ENCODE results near the gene C20orf144.
"Not testable (repeated sequence)": the region's sequence is repeated elsewhere in the genome, so short reads cannot be mapped to it uniquely, and the experiment has no call there.

C20orf144 gene

DNA sequence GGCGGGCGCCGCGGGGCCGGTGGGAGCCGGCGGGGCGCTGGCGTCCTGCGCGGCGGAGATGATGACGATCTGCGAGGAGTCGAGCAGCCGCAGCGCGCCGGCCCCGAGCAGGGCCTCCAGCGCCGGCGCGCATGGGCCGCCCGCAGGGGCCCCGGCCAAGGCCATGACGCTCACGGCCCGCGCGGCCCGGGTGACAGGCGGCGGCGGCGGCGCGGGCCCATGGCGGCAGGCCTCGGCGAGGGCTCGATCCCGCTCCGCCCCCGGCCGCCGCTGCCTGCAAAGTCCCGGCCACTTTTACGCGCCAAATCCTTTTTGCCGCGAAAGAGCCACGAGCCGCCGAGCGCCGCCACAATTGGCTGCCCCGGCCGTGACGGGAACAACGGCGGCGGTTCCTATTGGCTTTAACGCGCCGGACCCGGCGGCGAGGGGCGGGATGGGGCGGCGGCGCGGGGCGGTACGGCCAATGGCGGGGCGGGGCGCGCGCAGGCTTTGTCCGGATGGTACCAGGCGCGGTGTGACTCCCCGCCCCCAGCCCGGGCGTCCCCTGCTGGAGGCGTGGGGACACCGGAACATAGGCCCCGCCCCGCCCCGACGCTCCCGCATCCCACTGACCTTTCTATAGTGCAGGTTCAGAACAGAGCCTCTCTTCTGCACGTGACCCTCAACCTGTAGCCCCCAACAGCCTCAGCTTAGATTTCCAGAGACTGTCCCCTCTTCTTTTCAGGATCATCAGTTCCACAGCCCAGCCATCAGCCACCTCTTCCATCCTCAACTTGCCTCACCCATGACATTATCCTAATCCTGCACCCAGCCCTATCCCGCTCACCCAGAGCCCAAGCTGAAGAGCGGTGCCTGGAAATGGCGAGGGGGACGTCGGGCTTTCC, 24.2 kb downstream of the C20orf144 start, which contains the start of gene E2F1:
Gene E2F1, minus strand, starts transcription at position 286 of the 884 bp plus-strand sequence. Its CDS starts 121 bp downstream, at position 165.
- H3K27ac Mint-ChIP-seq: peak within 1 kb of the TSS; percentile 95
- no peaks in the 10 kb centered on the region for H3K27me3 Mint-ChIP-seq
- DNase-seq: peak; percentile 98
- peaks cover 39% of the 10 kb centered on the region for H3K36me3 Mint-ChIP-seq (ENCODE audit: low read depth)
- no peaks in the 10 kb centered on the region for H3K9me3 Mint-ChIP-seq
- peaks cover 76% of the 10 kb centered on the region for H3K4me1 Mint-ChIP-seq (ENCODE audit: low read depth)
- peak within 1 kb of the TSS; percentile 92 for H3K4me3 Mint-ChIP-seq

GRCh38 chr20:33686984-33687366, 24.8 kb downstream of the C20orf144 start:
- no peaks in the 10 kb centered on the region for H3K27me3 Mint-ChIP-seq
- H3K9me3 Mint-ChIP-seq: no peaks in the 10 kb centered on the region
- peaks cover 71% of the 10 kb centered on the region for H3K4me1 Mint-ChIP-seq (ENCODE audit: low read depth)
- DNase-seq: peak; percentile 32
- peak overlapping the region; percentile 83 for H3K27ac Mint-ChIP-seq
- H3K36me3 Mint-ChIP-seq (ENCODE audit: low read depth): peaks cover 34% of the 10 kb centered on the region
- H3K4me3 Mint-ChIP-seq: peak overlapping the region; percentile 59

- Mint-ChIP-seq H3K9me3 (no peaks in the 10 kb centered on the region), H3K27ac (peak overlapping the region; percentile 44), H3K27me3 (no peaks in the 10 kb centered on the region), H3K4me1 (ENCODE audit: low read depth) (peaks cover 66% of the 10 kb centered on the region), H3K36me3 (ENCODE audit: low read depth) (peaks cover 29% of the 10 kb centered on the region), H3K4me3 (no peak overlapping the region)
- DNase-seq: no peak
Measured at GRCh38 chr20:33687370-33687915, 25.3 kb downstream of the C20orf144 start.

DNA sequence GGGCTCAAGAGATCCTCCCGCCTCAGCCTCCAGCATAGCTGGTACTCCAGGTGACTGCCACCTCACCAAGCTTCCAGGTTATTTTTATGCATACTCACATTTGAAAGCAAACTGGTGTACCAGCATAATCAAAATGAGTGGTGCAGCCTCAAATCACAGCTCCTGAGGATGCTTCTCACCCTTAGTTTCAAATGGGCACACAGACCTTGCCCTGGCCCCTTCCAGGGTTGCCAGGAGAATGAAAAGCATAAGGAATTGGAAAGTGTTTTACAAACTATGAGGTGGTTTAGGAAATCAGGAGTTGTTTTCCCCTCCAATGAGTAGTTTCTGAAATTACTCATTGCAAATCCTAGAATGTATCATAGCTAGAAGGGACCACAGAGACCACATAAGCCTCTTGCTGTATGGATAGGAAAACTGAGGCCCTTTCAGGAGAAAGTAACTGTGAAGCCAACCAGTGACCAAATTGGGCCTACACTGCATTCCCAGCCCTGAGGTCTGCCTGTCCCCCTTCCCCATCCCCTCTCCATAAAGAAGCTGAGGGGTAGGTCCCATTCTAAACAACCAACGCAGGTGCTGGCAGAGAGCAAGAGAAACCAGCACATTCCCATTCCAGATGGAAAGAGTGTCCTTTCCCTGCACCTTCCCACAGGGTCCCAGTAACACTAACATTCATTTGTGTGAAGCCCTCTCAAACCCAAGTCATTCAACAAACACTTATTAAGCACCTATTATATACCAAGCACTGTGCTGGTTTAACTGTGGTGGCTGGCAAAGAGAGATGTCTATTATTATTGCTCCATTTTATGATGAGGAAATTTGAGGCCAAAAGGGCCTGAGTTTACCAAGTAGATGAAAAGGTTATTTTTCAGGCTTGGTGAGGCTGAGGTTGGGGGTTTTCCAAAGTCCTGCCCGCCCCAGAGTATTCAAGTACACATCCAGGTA, 26.1 kb downstream of the C20orf144 start:
- Mint-ChIP-seq H3K4me3 (no peak overlapping the region), H3K36me3 (ENCODE audit: low read depth) (peaks cover 21% of the 10 kb centered on the region), H3K9me3 (no peaks in the 10 kb centered on the region), H3K27me3 (no peaks in the 10 kb centered on the region), H3K4me1 (ENCODE audit: low read depth) (peaks cover 60% of the 10 kb centered on the region), H3K27ac (peak overlapping the region; percentile 40)
- no peak for DNase-seq

- no peak overlapping the region for H3K27ac Mint-ChIP-seq
- no peaks in the 10 kb centered on the region for H3K27me3 Mint-ChIP-seq
- DNase-seq: no peak
- H3K4me3 Mint-ChIP-seq: no peak overlapping the region
- peaks cover 60% of the 10 kb centered on the region for H3K4me1 Mint-ChIP-seq (ENCODE audit: low read depth)
- no peaks in the 10 kb centered on the region for H3K9me3 Mint-ChIP-seq
- peaks cover 16% of the 10 kb centered on the region for H3K36me3 Mint-ChIP-seq (ENCODE audit: low read depth)
Measured at GRCh38 chr20:33688938-33689424, 26.9 kb downstream of the C20orf144 start.

GRCh38 chr20:33689493-33689892, 27.4 kb downstream of the C20orf144 start:
- peaks cover 11% of the 10 kb centered on the region for H3K36me3 Mint-ChIP-seq (ENCODE audit: low read depth)
- no peak for DNase-seq
- peak overlapping the region; percentile 57 for H3K4me3 Mint-ChIP-seq
- H3K9me3 Mint-ChIP-seq: no peaks in the 10 kb centered on the region
- H3K27me3 Mint-ChIP-seq: no peaks in the 10 kb centered on the region
- H3K4me1 Mint-ChIP-seq (ENCODE audit: low read depth): peaks cover 55% of the 10 kb centered on the region
- peak overlapping the region; percentile 85 for H3K27ac Mint-ChIP-seq

GRCh38 chr20:33689973-33690372, 27.8 kb downstream of the C20orf144 start:
- Mint-ChIP-seq H3K4me3 (peak overlapping the region; percentile 57), H3K27me3 (no peaks in the 10 kb centered on the region), H3K9me3 (no peaks in the 10 kb centered on the region), H3K4me1 (ENCODE audit: low read depth) (peaks cover 50% of the 10 kb centered on the region), H3K27ac (peak overlapping the region; percentile 85), H3K36me3 (ENCODE audit: low read depth) (peaks cover 7% of the 10 kb centered on the region)
- DNase-seq: peak; percentile 61

DNA sequence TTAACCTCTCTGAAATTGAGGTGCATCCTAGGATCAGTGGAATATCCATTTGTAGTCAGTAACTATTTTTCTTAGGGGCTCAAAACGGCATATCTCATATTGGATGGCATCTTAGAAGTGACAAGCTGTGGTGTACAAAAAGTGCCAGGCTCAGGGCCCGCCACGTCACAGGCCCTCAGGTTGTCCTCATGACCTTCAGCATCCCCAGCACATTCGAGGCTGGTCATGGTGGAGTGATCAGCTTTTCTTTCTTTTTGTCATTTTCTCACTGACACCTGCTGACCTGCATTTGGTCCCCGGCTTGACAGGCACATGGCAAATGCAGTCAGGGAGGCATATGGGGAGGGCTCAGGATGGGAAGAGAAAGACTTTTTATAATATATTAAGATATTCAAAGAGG, 31.2 kb downstream of the C20orf144 start:
- Mint-ChIP-seq H3K4me1 (ENCODE audit: low read depth) (peaks cover 26% of the 10 kb centered on the region), H3K27ac (no peak overlapping the region), H3K4me3 (no peak overlapping the region), H3K27me3 (no peaks in the 10 kb centered on the region), H3K36me3 (ENCODE audit: low read depth) (no peaks in the 10 kb centered on the region), H3K9me3 (no peaks in the 10 kb centered on the region)
- no peak for DNase-seq

- Mint-ChIP-seq H3K27me3 (no peaks in the 10 kb centered on the region), H3K4me1 (ENCODE audit: low read depth) (peaks cover 19% of the 10 kb centered on the region), H3K27ac (peak overlapping the region; percentile 8), H3K9me3 (no peaks in the 10 kb centered on the region), H3K36me3 (ENCODE audit: low read depth) (no peaks in the 10 kb centered on the region), H3K4me3 (no peak overlapping the region)
- DNase-seq: no peak
Measured at GRCh38 chr20:33693741-33694638, 31.9 kb downstream of the C20orf144 start.

DNA sequence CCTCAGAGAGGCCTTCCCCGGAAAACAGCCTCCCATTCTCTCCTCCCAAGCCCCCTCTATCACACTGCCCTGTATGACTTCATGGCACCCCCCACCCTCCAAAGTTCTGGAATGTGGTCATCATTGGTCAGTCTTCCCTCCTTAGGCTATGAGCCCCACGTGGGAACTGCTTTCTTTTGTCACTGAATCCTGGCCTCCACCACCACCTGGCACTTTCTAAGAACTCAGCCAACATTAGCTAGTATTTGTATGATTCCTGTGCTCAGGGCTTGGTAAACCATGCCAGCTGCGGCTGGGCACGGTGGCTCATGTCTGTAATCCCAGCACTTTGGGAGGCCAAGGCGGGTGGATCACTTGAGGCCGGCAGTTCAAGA, 32.5 kb downstream of the C20orf144 start:
- peaks cover 13% of the 10 kb centered on the region for H3K4me1 Mint-ChIP-seq (ENCODE audit: low read depth)
- no peaks in the 10 kb centered on the region for H3K36me3 Mint-ChIP-seq (ENCODE audit: low read depth)
- no peak overlapping the region for H3K4me3 Mint-ChIP-seq
- peak overlapping the region; percentile 8 for H3K27ac Mint-ChIP-seq
- H3K27me3 Mint-ChIP-seq: no peaks in the 10 kb centered on the region
- DNase-seq: no peak
- H3K9me3 Mint-ChIP-seq: no peaks in the 10 kb centered on the region

GRCh38 chr20:33696448-33696847, 34.3 kb downstream of the C20orf144 start:
- peaks cover under 1% of the 10 kb centered on the region for H3K4me1 Mint-ChIP-seq (ENCODE audit: low read depth)
- H3K27ac Mint-ChIP-seq: no peak overlapping the region
- no peaks in the 10 kb centered on the region for H3K27me3 Mint-ChIP-seq
- H3K4me3 Mint-ChIP-seq: no peak overlapping the region
- H3K36me3 Mint-ChIP-seq (ENCODE audit: low read depth): no peaks in the 10 kb centered on the region
- DNase-seq: no peak
- H3K9me3 Mint-ChIP-seq: no peaks in the 10 kb centered on the region

GRCh38 chr20:33697129-33697528, 35.0 kb downstream of the C20orf144 start:
- no peak for DNase-seq
- no peak overlapping the region for H3K27ac Mint-ChIP-seq
- H3K9me3 Mint-ChIP-seq: no peaks in the 10 kb centered on the region
- H3K36me3 Mint-ChIP-seq (ENCODE audit: low read depth): peaks cover 3% of the 10 kb centered on the region
- no peak overlapping the region for H3K4me3 Mint-ChIP-seq
- H3K27me3 Mint-ChIP-seq: no peaks in the 10 kb centered on the region
- H3K4me1 Mint-ChIP-seq (ENCODE audit: low read depth): no peaks in the 10 kb centered on the region

GRCh38 chr20:33698966-33699365, 36.8 kb downstream of the C20orf144 start:
- not testable (repeated sequence) for H3K4me1 Mint-ChIP-seq (ENCODE audit: low read depth); H3K9me3 Mint-ChIP-seq; DNase-seq; H3K27me3 Mint-ChIP-seq; H3K27ac Mint-ChIP-seq; H3K4me3 Mint-ChIP-seq; H3K36me3 Mint-ChIP-seq (ENCODE audit: low read depth)

Data from activated T-cell treated with anti-CD3 and anti-CD28 coated beads, Interleukin-2, amount 50 U/mL, for 24 hours (primary cell).